ENCODE data around the gene THOC1.

GRCh38 chr18:286515-287310, 18.9 kb upstream of the THOC1 start:
- TF ChIP-seq, protein P1, sequence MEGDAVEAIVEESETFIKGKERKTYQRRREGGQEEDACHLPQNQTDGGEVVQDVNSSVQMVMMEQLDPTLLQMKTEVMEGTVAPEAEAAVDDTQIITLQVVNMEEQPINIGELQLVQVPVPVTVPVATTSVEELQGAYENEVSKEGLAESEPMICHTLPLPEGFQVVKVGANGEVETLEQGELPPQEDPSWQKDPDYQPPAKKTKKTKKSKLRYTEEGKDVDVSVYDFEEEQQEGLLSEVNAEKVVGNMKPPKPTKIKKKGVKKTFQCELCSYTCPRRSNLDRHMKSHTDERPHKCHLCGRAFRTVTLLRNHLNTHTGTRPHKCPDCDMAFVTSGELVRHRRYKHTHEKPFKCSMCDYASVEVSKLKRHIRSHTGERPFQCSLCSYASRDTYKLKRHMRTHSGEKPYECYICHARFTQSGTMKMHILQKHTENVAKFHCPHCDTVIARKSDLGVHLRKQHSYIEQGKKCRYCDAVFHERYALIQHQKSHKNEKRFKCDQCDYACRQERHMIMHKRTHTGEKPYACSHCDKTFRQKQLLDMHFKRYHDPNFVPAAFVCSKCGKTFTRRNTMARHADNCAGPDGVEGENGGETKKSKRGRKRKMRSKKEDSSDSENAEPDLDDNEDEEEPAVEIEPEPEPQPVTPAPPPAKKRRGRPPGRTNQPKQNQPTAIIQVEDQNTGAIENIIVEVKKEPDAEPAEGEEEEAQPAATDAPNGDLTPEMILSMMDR (IDR thresholded peaks at IDR 0.05 in 4 of 5, conservative IDR thresholded peaks at IDR 0.05 in 1 of 5) = peak in 1 of 5 experiments; percentile 26
- no peak for TF ChIP-seq POLR2A (IDR thresholded peaks at IDR 0.05)
